ENCODE results near the gene KIF11. TPM values are rescaled to one million over a fixed set of nuclear protein-coding genes. Genes with fewer than 3 reads are reported as not detected.

KIF11 gene
- total and polyA plus RNA-seq, 2 of the 13 experiments (the other 11 are each of a cell fraction or from before 2014, with no cell fraction given): 8.7 to 38.4 TPM

- DNase-seq (ENCODE audit: low spot score) (no peak), ATAC-seq (no peak), FAIRE-seq (no peak)
- Histone ChIP-seq H3K4me3 (replicated peaks in 1 of 3; ENCODE audit: insufficient read depth in 1 of 3, low read depth in 2 of 3, low read length in 3 of 3) (no peak overlapping the region), H3K36me3 (replicated peaks in 1 of 2; ENCODE audit: control insufficient read depth in 1 of 2, insufficient read depth in 2 of 2, low read length in 2 of 2) (peaks cover 3 to 45% of the 10 kb centered on the region in 2 experiments; a peak in 4 of 5 replicates), H3K4me2 (ENCODE audit: low read depth, low read length) (no peak overlapping the region), H3K9me3 (ENCODE audit: low read length) (no peaks in the 10 kb centered on the region), H3K79me2 (ENCODE audit: insufficient read depth, low read length) (no peaks in the 10 kb centered on the region), H3K9ac (ENCODE audit: insufficient read depth, low read depth, low read length) (no peak overlapping the region), H3K4me1 (ENCODE audit: insufficient read depth, low read length) (no peaks in the 10 kb centered on the region), H4K20me1 (ENCODE audit: insufficient read depth, low read length) (no peaks in the 10 kb centered on the region), H3K27me3 (ENCODE audit: control insufficient read depth in 1 of 2, insufficient read depth in 2 of 2, low read length in 2 of 2) (no peaks in the 10 kb centered on the region), H2AFZ (ENCODE audit: low read length) (no peak overlapping the region), H3K27ac (ENCODE audit: extremely low read length, insufficient read depth, low read length) (no peak overlapping the region)
- POLR2A ChIA-PET: no interaction called here
- in situ Hi-C loops (cut with HindIII; ENCODE audit: extremely low pct_ligation_motif_present, low pct_unique_long_range_greater_than_20kb) (no loop called here), intact Hi-C loops (cut with micrococcal nuclease; ENCODE audit: unreplicated experiment) (no loop called here)
- peak in 1 of 2 experiments; percentile 50; a peak in 2 of 4 replicates for TF ChIP-seq MAFK (conservative IDR thresholded peaks at IDR 0.05 in 1 of 2, IDR thresholded peaks at IDR 0.05 in 1 of 2; ENCODE audit: low read length in 2 of 2)
- TF ChIP-seq FUBP1 (CRISPR knock-in tag; IDR thresholded peaks at IDR 0.05; ENCODE audit: borderline replicate concordance): no peak
- TF ChIP-seq ZNF20 (CRISPR knock-in tag; IDR thresholded peaks at IDR 0.05): no peak
- no peak for TF ChIP-seq ZSCAN21 (CRISPR knock-in tag; IDR thresholded peaks at IDR 0.05; ENCODE audit: borderline replicate concordance)
- TF ChIP-seq SOX13 (IDR thresholded peaks at IDR 0.05): no peak
- TF ChIP-seq SOX13 (CRISPR knock-in tag; conservative IDR thresholded peaks at IDR 0.05 in 1 of 2, IDR thresholded peaks at IDR 0.05 in 1 of 2): no peak
- no TSS peak for BruUV-seq (replicated peaks)
- 98% methylated on average over 2 of the region's 2 CpGs for WGBS (ENCODE audit: low lambda C conversion rate)
- CTCF ChIA-PET (ENCODE audit: low intra/inter-chr PET ratio, low total read pairs): no interaction called here
These were observed 37.0 kb downstream of the KIF11 start for GRCh38 chr10:92629945-92630344.

GRCh38 chr10:92638037-92638436 lies 45.1 kb downstream of the KIF11 start:
- ATAC-seq: no peak
- CTCF ChIA-PET (ENCODE audit: low intra/inter-chr PET ratio, low total read pairs): no interaction called here
- no peak for TF ChIP-seq GFI1 (CRISPR knock-in tag; IDR thresholded peaks at IDR 0.05; ENCODE audit: borderline replicate concordance)
- no peak for TF ChIP-seq TFE3 (CRISPR knock-in tag; IDR thresholded peaks at IDR 0.05)
- TF ChIP-seq ZNF451 (CRISPR knock-in tag; IDR thresholded peaks at IDR 0.05): no peak
- TF ChIP-seq ISL2 (CRISPR knock-in tag; IDR thresholded peaks at IDR 0.05): no peak
- TF ChIP-seq ETS1 (CRISPR knock-in tag; IDR thresholded peaks at IDR 0.05): no peak
- no peak for TF ChIP-seq ZNF772 (CRISPR knock-in tag; IDR thresholded peaks at IDR 0.05)
- intact Hi-C loops (cut with micrococcal nuclease; ENCODE audit: unreplicated experiment): no loop called here
- H2AFZ ChIP-seq (ENCODE audit: low read length): no peak overlapping the region
- peaks cover 7 to 44% of the 10 kb centered on the region in 2 experiments for H3K36me3 ChIP-seq (replicated peaks in 1 of 2; ENCODE audit: control insufficient read depth in 1 of 2, insufficient read depth in 2 of 2, low read length in 2 of 2)
- in situ Hi-C loops (cut with HindIII; ENCODE audit: extremely low pct_ligation_motif_present, low pct_unique_long_range_greater_than_20kb): no loop called here
- no peak overlapping the region for H3K4me2 ChIP-seq (ENCODE audit: low read depth, low read length)
- POLR2A ChIA-PET: no interaction called here
- no peaks in the 10 kb centered on the region for H4K20me1 ChIP-seq (ENCODE audit: insufficient read depth, low read length)
- H3K9ac ChIP-seq (ENCODE audit: insufficient read depth, low read depth, low read length): no peak overlapping the region
- DNase-seq (ENCODE audit: low spot score): no peak
- H3K27me3 ChIP-seq (ENCODE audit: control insufficient read depth in 1 of 2, insufficient read depth in 2 of 2, low read length in 2 of 2): no peaks in the 10 kb centered on the region
- H3K4me1 ChIP-seq (ENCODE audit: insufficient read depth, low read length): no peaks in the 10 kb centered on the region
- no peaks in the 10 kb centered on the region for H3K9me3 ChIP-seq (ENCODE audit: low read length)
- H3K4me3 ChIP-seq (replicated peaks in 1 of 3; ENCODE audit: insufficient read depth in 1 of 3, low read depth in 2 of 3, low read length in 3 of 3): no peak overlapping the region
- no TSS peak for BruUV-seq (replicated peaks)
- no peak overlapping the region for H3K27ac ChIP-seq (ENCODE audit: extremely low read length, insufficient read depth, low read length)
- H3K79me2 ChIP-seq (ENCODE audit: insufficient read depth, low read length): no peaks in the 10 kb centered on the region
- no peak for FAIRE-seq

All from HepG2 (cell line).